GM12873 (cell line): ENCODE results near the gene RANBP9.

Source experiments
- TF ChIP-seq, protein P1 (sequence below): IDR thresholded peaks from 2 replicates; pipeline ENCODE4 v1.5.1; 2012; ENCODE audit warnings: low read depth, mild to moderate bottlenecking, moderate library complexity, low read length, control low read depth; ENCODE audit not compliant: insufficient read depth; ENCODE audit errors: missing control alignments

Gene RANBP9

DNA sequence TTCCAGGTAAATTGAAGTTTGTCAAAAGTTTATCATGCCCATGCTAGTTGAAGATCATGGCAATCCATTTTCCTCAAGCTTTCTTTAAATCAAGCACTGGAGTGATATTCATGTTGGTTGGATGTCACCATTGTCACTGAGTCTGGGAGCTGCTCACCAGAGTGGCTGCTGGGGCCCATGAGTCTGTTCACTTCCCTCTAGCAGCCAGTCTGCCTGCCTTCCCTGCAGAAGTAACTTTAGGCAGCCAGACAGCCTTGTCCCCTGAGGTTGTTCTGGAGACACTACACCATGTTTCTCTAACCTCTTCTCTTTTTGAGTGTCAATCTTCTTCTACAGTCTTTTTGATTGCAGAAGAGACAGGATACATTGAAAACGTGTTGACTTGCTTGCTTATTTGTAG, 131.7 kb downstream of the RANBP9 start:
- TF ChIP-seq, protein P1, sequence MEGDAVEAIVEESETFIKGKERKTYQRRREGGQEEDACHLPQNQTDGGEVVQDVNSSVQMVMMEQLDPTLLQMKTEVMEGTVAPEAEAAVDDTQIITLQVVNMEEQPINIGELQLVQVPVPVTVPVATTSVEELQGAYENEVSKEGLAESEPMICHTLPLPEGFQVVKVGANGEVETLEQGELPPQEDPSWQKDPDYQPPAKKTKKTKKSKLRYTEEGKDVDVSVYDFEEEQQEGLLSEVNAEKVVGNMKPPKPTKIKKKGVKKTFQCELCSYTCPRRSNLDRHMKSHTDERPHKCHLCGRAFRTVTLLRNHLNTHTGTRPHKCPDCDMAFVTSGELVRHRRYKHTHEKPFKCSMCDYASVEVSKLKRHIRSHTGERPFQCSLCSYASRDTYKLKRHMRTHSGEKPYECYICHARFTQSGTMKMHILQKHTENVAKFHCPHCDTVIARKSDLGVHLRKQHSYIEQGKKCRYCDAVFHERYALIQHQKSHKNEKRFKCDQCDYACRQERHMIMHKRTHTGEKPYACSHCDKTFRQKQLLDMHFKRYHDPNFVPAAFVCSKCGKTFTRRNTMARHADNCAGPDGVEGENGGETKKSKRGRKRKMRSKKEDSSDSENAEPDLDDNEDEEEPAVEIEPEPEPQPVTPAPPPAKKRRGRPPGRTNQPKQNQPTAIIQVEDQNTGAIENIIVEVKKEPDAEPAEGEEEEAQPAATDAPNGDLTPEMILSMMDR, result no peak

DNA sequence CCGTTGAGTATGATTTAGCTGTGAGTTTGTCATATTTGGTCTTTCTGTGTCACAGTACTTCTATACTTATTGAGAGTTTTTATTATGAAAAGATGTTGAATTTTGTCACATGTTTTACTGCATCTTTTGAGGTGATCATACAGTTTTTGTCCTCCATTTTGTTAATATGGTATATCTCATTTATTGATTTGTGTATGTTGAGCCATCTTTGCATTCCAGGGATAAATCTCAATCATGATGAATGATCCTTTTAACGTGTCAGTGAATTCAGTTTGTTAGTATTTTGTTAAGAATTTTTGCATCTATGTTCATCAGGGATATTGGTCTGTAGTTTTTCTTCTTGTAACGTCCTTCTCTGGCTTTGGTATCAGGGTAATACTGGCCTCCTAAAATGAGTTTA, 133.7 kb downstream of the RANBP9 start:
- TF ChIP-seq, protein P1, result no peak

DNA sequence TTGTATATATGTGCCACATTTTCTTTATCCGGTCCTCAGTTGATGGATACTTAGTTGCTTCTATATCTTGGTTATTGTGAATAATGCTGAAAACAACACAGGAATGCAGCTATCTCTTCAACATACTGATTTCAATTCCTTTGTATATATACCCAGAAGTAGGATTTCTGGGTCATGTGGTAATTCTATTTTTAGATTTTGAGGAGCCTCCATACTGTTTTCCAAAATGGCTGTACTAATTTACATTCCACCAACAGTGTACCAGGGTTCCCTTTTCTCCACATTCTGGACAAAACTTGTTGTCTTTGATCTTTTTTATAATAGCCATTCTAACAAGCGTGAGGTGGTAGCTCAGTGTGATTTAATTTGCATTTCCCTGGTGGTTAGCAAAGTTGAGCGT, 135.6 kb downstream of the RANBP9 start:
- TF ChIP-seq, protein P1, result no peak

DNA sequence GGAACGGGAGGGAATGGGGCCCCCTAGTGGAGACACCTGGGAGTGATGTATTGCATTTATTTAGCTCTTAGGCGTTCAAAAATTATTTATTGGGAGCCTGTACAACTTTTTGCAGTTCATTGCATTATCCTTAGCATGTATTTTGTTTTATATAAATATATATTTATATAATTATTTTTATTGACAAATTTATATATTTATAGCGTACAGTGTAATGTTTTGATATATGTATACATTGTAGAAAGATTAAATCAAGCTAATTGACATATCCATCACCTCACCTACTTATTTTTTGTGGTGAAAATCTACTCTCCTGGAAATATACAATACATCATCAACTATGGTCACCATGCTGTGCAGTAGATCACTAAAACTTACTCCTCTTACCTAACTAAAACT, 136.3 kb downstream of the RANBP9 start:
- TF ChIP-seq, protein P1, result peak; percentile 79

DNA sequence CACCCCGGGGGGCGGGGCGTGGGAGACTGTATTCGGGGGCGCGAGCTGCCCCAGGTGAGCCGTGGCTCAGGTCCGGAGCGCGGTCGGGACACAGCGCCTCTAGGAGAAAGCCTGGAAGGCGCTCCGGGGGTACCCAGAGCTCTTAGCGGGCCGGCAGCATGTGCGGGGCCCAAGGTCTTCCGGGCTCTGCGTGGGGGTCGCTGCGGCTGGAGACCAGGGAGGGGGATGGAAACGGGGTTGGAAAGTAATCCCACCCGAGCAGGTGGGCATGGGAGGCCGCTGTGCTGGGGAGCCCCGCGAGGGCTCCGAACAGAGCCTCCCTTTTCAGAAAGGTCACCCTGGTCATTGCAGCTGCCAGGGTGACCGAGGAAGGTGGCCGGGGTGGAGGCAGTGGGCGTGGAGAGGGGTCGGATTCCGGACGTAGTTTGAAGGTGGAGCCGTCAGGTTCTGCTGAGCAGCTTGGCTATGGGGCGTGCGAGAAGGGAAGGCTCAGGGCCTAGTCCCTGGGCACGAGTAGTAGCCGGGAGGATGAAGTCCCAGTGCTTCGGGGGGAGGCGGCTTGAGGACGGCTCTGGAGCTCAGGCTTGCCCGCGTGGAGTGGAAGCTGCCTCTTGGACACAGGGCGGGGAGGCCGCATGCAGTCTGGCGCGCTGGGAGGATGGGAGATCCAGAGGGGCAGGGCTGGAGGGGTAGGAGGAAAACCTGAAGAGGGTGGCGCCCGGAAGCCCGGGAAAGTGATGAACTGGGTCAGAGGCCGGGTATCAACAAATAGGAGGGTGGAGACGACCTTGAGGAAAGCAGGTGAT, 136.9 kb downstream of the RANBP9 start, which contains the start of gene SIRT5:
SIRT5 (plus strand) TSS at position 31 of the 806 bp plus-strand sequence. CDS start 9,510 bp downstream, outside the sequence.
- TF ChIP-seq, protein P1, result no peak

DNA sequence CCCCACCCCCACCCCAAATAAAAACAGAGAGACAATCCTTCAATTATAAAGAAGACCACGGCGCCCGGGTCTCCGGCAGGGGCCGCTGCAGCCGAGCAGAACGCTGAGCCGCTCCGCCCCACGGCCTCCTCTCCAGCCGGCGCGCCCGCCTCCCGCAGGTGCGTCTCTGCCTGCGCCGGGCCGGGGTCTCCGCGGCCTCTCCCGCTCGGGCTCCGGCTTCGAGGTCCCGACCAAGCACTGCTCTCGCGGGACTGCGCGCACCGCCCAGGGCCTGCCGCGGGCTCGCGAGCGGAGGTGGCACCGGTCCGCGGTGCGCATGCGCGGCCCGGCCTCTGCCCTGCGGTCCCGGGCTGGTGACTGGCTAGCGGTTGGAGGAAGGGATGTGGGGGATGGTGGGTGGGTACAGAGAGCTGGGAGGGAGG, 137.5 kb downstream of the RANBP9 start:
- TF ChIP-seq, protein P1, result peak; percentile 55

DNA sequence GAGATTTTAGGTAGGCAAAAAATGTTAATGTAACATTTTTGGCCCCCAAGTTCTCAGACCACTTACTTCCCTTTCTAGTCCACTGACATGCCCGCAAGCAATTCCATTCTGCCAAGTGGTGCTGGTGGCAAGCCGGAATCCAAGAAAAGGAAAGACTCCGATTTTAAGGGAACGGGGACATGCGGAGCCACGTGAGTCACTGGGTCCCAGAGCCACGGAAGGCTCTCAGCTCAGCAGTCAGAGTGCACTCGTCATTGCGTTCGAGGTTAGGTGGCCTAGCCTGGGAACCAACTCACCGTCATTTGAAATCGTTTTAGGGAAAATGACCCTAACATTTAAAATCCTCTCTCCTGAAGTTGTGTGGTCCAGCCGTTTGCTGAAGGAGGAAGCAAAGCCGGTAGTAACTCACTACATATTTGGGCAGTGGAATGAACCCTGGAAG, 137.9 kb downstream of the RANBP9 start:
- TF ChIP-seq, protein P1, result no peak
